HepG2 (cell line): ENCODE measurements around the gene SPAG5. TPM values are rescaled to one million over a fixed set of nuclear protein-coding genes. Genes with fewer than 3 reads are reported as not detected.
A peak's percentile ranks its signal among the peaks of the same experiment; 100 is the strongest.

ENCODE experiments used
- CBX2 ChIP-seq, 2 experiments: fragments of 200-600 bp in 1 of 2; sonication (generic); formaldehyde crosslinking in 1 of 2; IDR thresholded peaks; 2 replicates each; pipeline versions ENCODE4 v1.7.0 to v1.8.1; 2018 to 2022; ENCODE audit warnings: low read depth in 2 of 2, low read length in 1 of 2, mild to moderate bottlenecking in 1 of 2, missing genetic modification reagents in 1 of 2
- E2F1 ChIP-seq: sonication (generic); formaldehyde crosslinking; IDR thresholded peaks from 2 replicates; pipeline ENCODE4 v1.5.0; 2020; ENCODE audit warnings: missing genetic modification reagents
- HIVEP1 ChIP-seq: sonication (generic); formaldehyde crosslinking; IDR thresholded peaks from 2 replicates; pipeline ENCODE4 v1.4.0; 2020; ENCODE audit warnings: mild to moderate bottlenecking, missing genetic modification reagents
- IRX3 ChIP-seq: sonication (generic); formaldehyde crosslinking; IDR thresholded peaks from 2 replicates; pipeline ENCODE4 v1.8.1; 2023; ENCODE audit warnings: mild to moderate bottlenecking, low read depth, missing genetic modification reagents, borderline replicate concordance
- LBX2 ChIP-seq: sonication (generic); formaldehyde crosslinking; IDR thresholded peaks from 2 replicates; pipeline ENCODE4 v1.5.0; 2020; ENCODE audit warnings: missing genetic modification reagents, mild to moderate bottlenecking, borderline replicate concordance
- NR2C2 ChIP-seq: sonication (generic); formaldehyde crosslinking; IDR thresholded peaks from 2 replicates; pipeline ENCODE4 v1.4.0; 2020; ENCODE audit warnings: missing genetic modification reagents, mild to moderate bottlenecking, moderate library complexity, borderline replicate concordance
- RBM39 ChIP-seq: fragments of 200-400 bp; formaldehyde crosslinking; IDR thresholded peaks from one replicate; pipeline ENCODE4 v1.6.1; 2018; ENCODE audit warnings: antibody characterized with exemption, mild to moderate bottlenecking, low read depth, low read length; ENCODE audit not compliant: poor library complexity, severe bottlenecking
- RFX3 ChIP-seq: IDR thresholded peaks from 2 replicates; pipeline ENCODE4 v1.6.1; 2016; ENCODE audit warnings: missing biosample characterization, missing genetic modification reagents
- TEAD3 ChIP-seq: optimal IDR thresholded peaks from 2 replicates; pipeline ENCODE3; 2016; ENCODE audit warnings: borderline replicate concordance
- TOPORS ChIP-seq: sonication (generic); formaldehyde crosslinking; IDR thresholded peaks from 2 replicates; pipeline ENCODE4 v1.8.0; 2023; ENCODE audit warnings: mild to moderate bottlenecking, missing genetic modification reagents
- WIZ ChIP-seq: sonication (generic); formaldehyde crosslinking; IDR thresholded peaks from 2 replicates; pipeline ENCODE4 v1.5.1; 2020; ENCODE audit warnings: mild to moderate bottlenecking, missing genetic modification reagents
- YEATS4 ChIP-seq: sonication (generic); formaldehyde crosslinking; IDR thresholded peaks from 2 replicates; pipeline ENCODE4 v1.4.0; 2020; ENCODE audit warnings: missing genetic modification reagents, borderline replicate concordance
- ZBTB2 ChIP-seq: sonication (generic); formaldehyde crosslinking; IDR thresholded peaks from 2 replicates; pipeline ENCODE4 v1.8.0; 2022; ENCODE audit warnings: low read depth, missing genetic modification reagents
- ZBTB20 ChIP-seq: sonication (generic); formaldehyde crosslinking; IDR thresholded peaks from 2 replicates; pipeline ENCODE4 v1.8.1; 2023; ENCODE audit warnings: missing genetic modification reagents, low read depth, mild to moderate bottlenecking, borderline replicate concordance
- ZC3H4 ChIP-seq: sonication (generic); formaldehyde crosslinking; IDR thresholded peaks from 2 replicates; pipeline ENCODE4 v1.4.0; 2020; ENCODE audit warnings: missing genetic modification reagents, borderline replicate concordance
- ZMYM3 ChIP-seq: sonication (generic); formaldehyde crosslinking; IDR thresholded peaks from 2 replicates; pipeline ENCODE4 v1.5.1; 2020; ENCODE audit warnings: mild to moderate bottlenecking, missing genetic modification reagents
- ZNF3 ChIP-seq: IDR thresholded peaks from 2 replicates; pipeline ENCODE4 v1.7.0; 2017; ENCODE audit warnings: inconsistent platforms
- ZNF503 ChIP-seq: sonication (generic); formaldehyde crosslinking; IDR thresholded peaks from 2 replicates; pipeline ENCODE4 v1.4.0; 2020; ENCODE audit warnings: missing genetic modification reagents
- ZNF558 ChIP-seq: sonication (generic); formaldehyde crosslinking; IDR thresholded peaks from 2 replicates; pipeline ENCODE4 v1.9.0; 2022; ENCODE audit warnings: mild to moderate bottlenecking, missing genetic modification reagents, borderline replicate concordance
- ZNF572 ChIP-seq: sonication (generic); formaldehyde crosslinking; IDR thresholded peaks from 2 replicates; pipeline ENCODE4 v1.5.1; 2020; ENCODE audit warnings: mild to moderate bottlenecking, missing genetic modification reagents
- ZNF710 ChIP-seq: sonication (generic); formaldehyde crosslinking; IDR thresholded peaks from 2 replicates; pipeline ENCODE4 v1.5.0; 2020; ENCODE audit warnings: mild to moderate bottlenecking, missing genetic modification reagents, borderline replicate concordance
- ZNF766 ChIP-seq: sonication (generic); formaldehyde crosslinking; IDR thresholded peaks from 2 replicates; pipeline ENCODE4 v1.5.0; 2020; ENCODE audit warnings: missing genetic modification reagents, borderline replicate concordance
- ZNF773 ChIP-seq: sonication (generic); formaldehyde crosslinking; IDR thresholded peaks from 2 replicates; pipeline ENCODE4 v1.4.0; 2020; ENCODE audit warnings: missing genetic modification reagents, borderline replicate concordance
- polyA plus RNA-seq, 8 experiments: library from polyadenylated mRNA; depleted of rRNA in 3 of 8; stranded (reverse) in 7 of 8; unstranded in 1 of 8; fragments of >200 nt; fragmentation: Illumina TruSeq in 4 of 8; extraction: Trizol in 4 of 8; gene quantifications; 2 replicates each; pipeline versions ENCODE4 v1.2.1 to v1.2.3, GENCODE V29; 2011 to 2016; ENCODE audit warnings: low read depth in 4 of 8, missing spikeins in 1 of 8, mixed read lengths in 1 of 8; ENCODE audit not compliant: insufficient read depth in 1 of 8
- total RNA-seq, 5 experiments: library from RNA; depleted of rRNA; stranded (reverse); fragments of >200 nt; fragmentation: Illumina TruSeq; extraction: Trizol; gene quantifications; 2 replicates each; pipeline ENCODE4 v1.2.3, GENCODE V29; 2016; ENCODE audit warnings: low read depth in 1 of 5

The SPAG5 gene
- total and polyA plus RNA-seq, 2 of the 13 experiments (the other 11 are each of a cell fraction or from before 2014, with no cell fraction given), result 41.4 to 98.0 TPM

- TF ChIP-seq ZBTB2 (CRISPR knock-in tag) (peak; percentile 50; the same call in 1 of the 2 replicates), ZC3H4 (CRISPR knock-in tag) (no peak), WIZ (CRISPR knock-in tag) (no peak), RFX3 (CRISPR knock-in tag) (no peak), IRX3 (CRISPR knock-in tag) (no peak), LBX2 (no peak), ZBTB20 (CRISPR knock-in tag) (no peak), TOPORS (CRISPR knock-in tag) (no peak), ZNF773 (CRISPR knock-in tag) (no peak), YEATS4 (CRISPR knock-in tag) (peak; percentile 42; the same call in 1 of the 2 replicates), TEAD3 (CRISPR knock-in tag) (peak; percentile 10), ZNF558 (CRISPR knock-in tag) (no peak), ZNF766 (peak; percentile 43; the same call in 1 of the 2 replicates), CBX2 (IDR thresholded peaks at IDR 0.05; ENCODE audit: low read depth, low read length) (no peak), CBX2 (CRISPR knock-in tag; IDR thresholded peaks at IDR 0.05; ENCODE audit: low read depth) (no peak), ZNF3 (CRISPR knock-in tag) (no peak), ZNF710 (CRISPR knock-in tag) (peak; percentile 66; the same call in 1 of the 2 replicates), RBM39 (no peak), HIVEP1 (CRISPR knock-in tag) (peak; percentile 49), NR2C2 (CRISPR knock-in tag) (no peak), ZNF572 (no peak), ZMYM3 (0 out of 2 replicates have a peak, but pooled peaks have one; percentile 1), E2F1 (peak; percentile 94), ZNF503 (CRISPR knock-in tag) (no peak)
Observed at GRCh38 chr17:28598799-28599310, at the start of gene SPAG5 (continued).
